BLaER1 treated with 17β-estradiol and CSF1 and Interleukin-3, amounts not matched to agents 10 nM and 100 nM (cell line): ENCODE measurements around the gene LIPA.

Source experiments
- H3K27ac ChIP-seq, 11 experiments: shearing (Covaris generic); formaldehyde crosslinking; 2 replicates each; pipeline ENCODE4 v1.8.1; 2022
- H3K27me3 ChIP-seq, 11 experiments: shearing (Covaris generic); formaldehyde crosslinking; 2 replicates each; pipeline ENCODE4 v1.8.1; 2022
- H3K36me3 ChIP-seq, 11 experiments: shearing (Covaris generic); formaldehyde crosslinking; 2 replicates each; pipeline ENCODE4 v1.8.1; 2022
- H3K4me1 ChIP-seq, 10 experiments: shearing (Covaris generic); formaldehyde crosslinking; 2 replicates each; pipeline ENCODE4 v1.8.1; 2022
- H3K4me2 ChIP-seq, 11 experiments: shearing (Covaris generic); formaldehyde crosslinking; 2 replicates each; pipeline ENCODE4 v1.8.1; 2022
- H3K4me3 ChIP-seq, 10 experiments: shearing (Covaris generic); formaldehyde crosslinking; 2 replicates each; pipeline ENCODE4 v1.8.1; 2022
- H3K9ac ChIP-seq, 11 experiments: shearing (Covaris generic); formaldehyde crosslinking; 2 replicates each; pipeline ENCODE4 v1.8.1; 2022
- H3K9me3 ChIP-seq, 11 experiments: shearing (Covaris generic); formaldehyde crosslinking; replicated peaks in 1 of 11; 2 replicates each; pipeline ENCODE4 v1.8.1; 2022
- H4K20me1 ChIP-seq, 11 experiments: shearing (Covaris generic); formaldehyde crosslinking; 2 replicates each; pipeline ENCODE4 v1.8.1; 2022
- Cebpa-rat ChIP-seq, 11 experiments: shearing (Covaris generic); IDR thresholded peaks; 2 replicates each; pipeline ENCODE4 v1.8.1; 2022

LIPA gene

DNA sequence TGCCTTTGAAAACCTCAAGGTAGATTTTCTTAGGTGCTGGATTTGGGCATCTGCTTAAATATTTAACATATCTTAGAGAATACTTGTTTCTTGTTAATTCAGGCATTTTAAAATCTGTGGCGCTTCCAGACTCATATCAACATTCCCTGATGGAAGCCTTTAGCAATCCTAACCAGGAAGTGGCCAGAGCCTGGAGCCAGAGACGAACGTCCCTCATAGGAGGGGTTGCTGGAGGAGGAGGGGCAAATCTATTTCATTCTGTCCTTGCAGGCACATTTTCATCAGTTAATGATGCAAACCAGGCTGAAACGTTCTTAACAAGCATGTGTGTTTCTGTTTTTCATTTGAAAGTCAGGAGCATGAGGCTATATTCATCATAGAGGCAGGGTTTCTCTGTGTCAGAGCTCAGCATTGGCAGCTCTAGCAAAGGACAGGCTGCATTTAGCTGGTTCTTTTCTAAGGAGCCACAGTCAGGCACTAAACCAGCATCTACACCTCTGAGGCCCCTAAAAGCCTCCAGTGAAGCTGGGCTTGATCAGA is 32.4 kb upstream of the LIPA start:
- H4K20me1 ChIP-seq, result no peaks in the 10 kb centered on the region
- peak overlapping the region in 1 of 11 experiments; percentile 9; a peak in 1 of 22 replicates for H3K9ac ChIP-seq
- no peaks in the 10 kb centered on the region for H3K36me3 ChIP-seq
- no peak overlapping the region for H3K4me3 ChIP-seq
- H3K4me1 ChIP-seq, result peaks cover 0 to 22% (median 2%) of the 10 kb centered on the region in 10 experiments; a peak in 8 of 20 replicates
- no peaks in the 10 kb centered on the region for H3K27me3 ChIP-seq
- TF ChIP-seq Cebpa-rat (IDR thresholded peaks at IDR 0.05), result no peak
- H3K4me2 ChIP-seq, result 0 out of 22 replicates have a peak overlapping the region, but pooled peaks of 2 of the 11 experiments have one; percentile 11 to 26
- H3K9me3 ChIP-seq, result peaks cover 0 to 15% (median 11%) of the 10 kb centered on the region in 11 experiments; a peak in 17 of 22 replicates
- H3K27ac ChIP-seq, result no peak overlapping the region

DNA sequence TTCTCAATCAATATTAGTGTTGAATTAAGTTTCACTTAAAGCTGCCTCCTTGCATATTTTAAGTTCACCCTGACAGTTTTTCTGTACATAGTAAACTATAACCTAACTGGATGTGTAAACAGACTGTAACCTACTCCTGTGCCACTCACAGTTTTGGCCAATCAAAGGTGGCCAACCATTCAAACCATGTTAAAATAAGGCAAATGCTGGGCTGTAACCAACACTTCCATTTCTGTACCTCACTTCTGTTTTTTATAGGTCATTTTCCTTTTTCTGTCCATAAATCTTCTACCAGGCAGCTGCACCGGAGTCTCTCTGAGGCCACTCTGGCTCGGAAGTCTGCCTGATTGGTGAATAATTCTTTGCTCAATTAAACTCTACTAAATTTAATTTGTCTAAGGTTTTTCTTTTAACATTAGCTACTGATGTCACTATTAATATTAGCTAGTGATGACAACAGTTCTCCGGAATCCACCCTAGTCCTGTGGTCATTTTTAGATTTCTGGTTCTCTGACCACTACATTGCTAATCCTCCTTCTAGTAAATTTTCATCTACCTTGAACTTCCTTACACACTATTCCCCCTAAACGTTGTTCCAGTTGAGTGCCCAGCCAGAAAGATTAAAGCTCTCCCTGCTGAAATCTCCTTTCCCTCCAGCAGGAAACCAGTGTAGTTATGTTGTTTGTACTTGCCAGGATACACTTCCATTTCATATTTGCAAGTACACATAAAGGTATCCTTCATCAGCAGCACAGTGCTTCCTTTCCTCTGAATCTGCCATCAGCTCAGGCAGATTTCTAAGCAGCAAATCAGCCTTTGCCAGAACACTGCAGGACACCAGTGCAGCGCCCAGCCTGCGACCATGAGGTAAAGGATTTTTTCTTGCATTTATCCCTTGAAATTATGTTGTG is 31.7 kb upstream of the LIPA start:
- no peak for TF ChIP-seq Cebpa-rat (IDR thresholded peaks at IDR 0.05)
- Histone ChIP-seq H3K4me3 (no peak overlapping the region), H3K27ac (no peak overlapping the region), H3K4me1 (peaks cover 0 to 25% (median 2%) of the 10 kb centered on the region in 10 experiments; a peak in 8 of 20 replicates), H3K9ac (no peak overlapping the region), H3K27me3 (no peaks in the 10 kb centered on the region), H3K36me3 (no peaks in the 10 kb centered on the region), H4K20me1 (no peaks in the 10 kb centered on the region), H3K4me2 (peak overlapping the region in 5 of 11 experiments; percentile 11 to 30 (median 16); a peak in 1 of 22 replicates), H3K9me3 (peaks cover 0 to 9% (median 6%) of the 10 kb centered on the region in 11 experiments; a peak in 16 of 22 replicates)

DNA sequence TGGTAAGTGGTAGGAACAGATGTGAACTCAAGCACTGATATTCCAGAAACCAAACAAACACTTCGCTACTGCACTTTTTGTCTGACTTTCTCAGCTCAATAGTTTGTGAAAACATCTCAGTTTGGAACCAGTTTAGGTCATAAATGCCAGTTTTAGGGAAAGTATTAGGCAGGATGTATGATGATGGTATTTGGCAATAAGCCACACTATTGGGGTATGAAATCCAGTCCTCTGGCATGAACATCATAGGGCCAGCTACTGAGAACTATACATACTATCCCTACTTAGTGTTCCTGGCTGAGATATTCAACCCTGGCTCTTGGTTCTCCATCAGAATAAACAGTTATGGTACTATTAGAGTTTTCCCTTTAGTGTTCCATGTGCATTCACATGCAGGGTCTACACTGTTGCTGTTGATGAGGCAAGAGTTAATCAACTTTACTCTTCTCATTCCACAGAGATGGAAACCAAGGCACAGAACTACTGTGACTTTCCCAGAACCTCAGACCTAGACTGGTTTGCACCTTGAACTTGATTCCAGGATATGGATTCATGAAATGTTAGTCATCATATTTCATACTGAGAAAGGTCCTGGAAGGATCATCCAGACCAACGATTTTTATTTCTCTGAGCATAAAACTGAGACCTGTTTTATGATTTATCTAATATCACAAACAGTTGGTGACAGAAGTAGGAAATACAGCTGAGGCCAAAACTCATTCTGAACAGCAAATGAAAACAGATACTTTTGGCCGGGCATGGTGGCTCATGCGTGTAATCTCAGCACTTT is 30.2 kb upstream of the LIPA start:
- Histone ChIP-seq H3K9me3 (no peaks in the 10 kb centered on the region; a peak in 1 of 22 replicates), H3K4me3 (no peak overlapping the region), H3K4me2 (no peak overlapping the region), H3K27ac (no peak overlapping the region), H3K4me1 (peaks cover 0 to 39% (median 2%) of the 10 kb centered on the region in 10 experiments; a peak in 8 of 20 replicates), H3K27me3 (no peaks in the 10 kb centered on the region), H3K36me3 (no peaks in the 10 kb centered on the region), H3K9ac (no peak overlapping the region), H4K20me1 (no peaks in the 10 kb centered on the region)
- no peak for TF ChIP-seq Cebpa-rat (IDR thresholded peaks at IDR 0.05)

DNA sequence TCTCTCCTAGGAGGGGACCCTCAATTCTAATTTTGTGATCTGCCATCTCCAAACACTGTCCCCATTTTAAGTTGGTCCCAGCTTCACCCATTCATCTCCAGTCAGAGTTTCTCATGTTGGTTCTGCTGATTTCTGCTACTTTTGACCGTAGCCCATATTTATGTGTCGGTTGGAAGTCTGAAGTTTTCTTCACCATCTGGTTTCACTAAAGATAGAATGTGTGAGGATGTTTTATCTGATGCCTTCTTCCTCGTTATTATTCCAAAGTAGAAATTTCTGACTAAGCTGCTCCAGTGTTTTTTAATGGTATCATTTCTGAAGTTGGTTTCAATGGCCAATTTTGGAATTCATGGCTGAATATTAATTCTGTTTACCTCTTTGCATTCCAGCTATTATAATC is 28.9 kb upstream of the LIPA start:
- no peaks in the 10 kb centered on the region for H3K27me3 ChIP-seq
- H3K4me1 ChIP-seq, result peaks cover 0 to 40% (median 2%) of the 10 kb centered on the region in 10 experiments; a peak in 8 of 20 replicates
- H4K20me1 ChIP-seq, result no peaks in the 10 kb centered on the region
- no peak overlapping the region for H3K4me3 ChIP-seq
- no peak overlapping the region for H3K9ac ChIP-seq
- no peaks in the 10 kb centered on the region for H3K9me3 ChIP-seq
- no peak overlapping the region for H3K27ac ChIP-seq
- no peak for TF ChIP-seq Cebpa-rat (IDR thresholded peaks at IDR 0.05)
- H3K4me2 ChIP-seq, result no peak overlapping the region
- no peaks in the 10 kb centered on the region for H3K36me3 ChIP-seq

DNA sequence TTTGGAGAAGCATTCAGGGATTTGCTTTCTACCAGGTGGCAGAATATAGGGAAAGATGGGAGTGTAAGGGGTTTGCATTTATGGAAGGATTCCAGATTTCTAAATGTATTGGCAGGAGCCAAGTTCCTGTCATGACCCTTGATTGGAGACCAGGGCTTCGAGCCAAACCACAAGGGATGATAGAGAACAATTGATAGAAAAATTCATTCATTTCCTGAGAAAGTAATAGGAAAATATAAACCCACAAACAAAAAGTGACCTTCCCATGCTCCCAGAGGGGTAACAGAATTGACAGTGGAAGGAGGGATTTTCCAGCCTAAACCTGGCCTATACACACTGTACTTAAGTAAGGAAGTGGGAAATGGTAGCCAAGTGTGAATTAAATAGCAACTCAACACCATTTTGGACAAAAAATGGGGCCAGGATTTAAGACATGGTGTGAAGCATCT is 27.9 kb upstream of the LIPA start:
- no peak overlapping the region for H3K27ac ChIP-seq
- no peaks in the 10 kb centered on the region for H3K9me3 ChIP-seq
- H3K4me2 ChIP-seq, result peak overlapping the region in 2 of 11 experiments; percentile 11 to 28; a peak in 2 of 22 replicates
- H4K20me1 ChIP-seq, result no peaks in the 10 kb centered on the region
- H3K4me3 ChIP-seq, result no peak overlapping the region
- H3K27me3 ChIP-seq, result no peaks in the 10 kb centered on the region
- TF ChIP-seq Cebpa-rat (IDR thresholded peaks at IDR 0.05), result no peak
- no peak overlapping the region for H3K9ac ChIP-seq
- peaks cover 0 to 40% (median 2%) of the 10 kb centered on the region in 10 experiments; a peak in 8 of 20 replicates for H3K4me1 ChIP-seq
- no peaks in the 10 kb centered on the region for H3K36me3 ChIP-seq

DNA sequence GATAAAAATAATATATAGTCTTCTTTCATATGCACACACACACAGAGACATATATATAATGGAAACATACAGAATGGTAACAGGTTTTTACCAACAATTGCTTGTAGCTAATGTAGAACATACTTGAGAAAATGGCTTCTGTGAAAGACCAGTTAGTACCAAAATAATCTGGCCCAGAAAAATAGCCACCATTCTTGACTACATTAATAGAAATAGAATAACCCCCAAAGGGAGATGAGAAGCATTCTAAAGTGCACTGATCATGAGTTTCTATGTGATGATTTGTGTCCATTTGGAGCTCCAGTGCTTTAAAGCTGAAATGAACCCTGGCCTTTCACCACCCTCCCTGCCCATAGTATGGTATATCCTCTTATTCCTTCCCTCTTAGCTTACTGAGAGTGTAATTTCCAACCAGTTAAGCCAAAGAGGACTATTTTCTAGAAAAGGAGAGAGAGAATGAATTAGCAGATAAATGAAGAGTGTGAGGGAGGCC is 27.4 kb upstream of the LIPA start:
- H4K20me1 ChIP-seq, result no peaks in the 10 kb centered on the region
- H3K9ac ChIP-seq, result no peak overlapping the region
- no peak for TF ChIP-seq Cebpa-rat (IDR thresholded peaks at IDR 0.05)
- no peaks in the 10 kb centered on the region for H3K9me3 ChIP-seq
- H3K27me3 ChIP-seq, result no peaks in the 10 kb centered on the region
- peak overlapping the region in 2 of 11 experiments; percentile 11 to 28; a peak in 2 of 22 replicates for H3K4me2 ChIP-seq
- H3K27ac ChIP-seq, result no peak overlapping the region
- H3K36me3 ChIP-seq, result no peaks in the 10 kb centered on the region
- no peak overlapping the region for H3K4me3 ChIP-seq
- peaks cover 0 to 38% (median 2%) of the 10 kb centered on the region in 10 experiments; a peak in 8 of 20 replicates for H3K4me1 ChIP-seq

DNA sequence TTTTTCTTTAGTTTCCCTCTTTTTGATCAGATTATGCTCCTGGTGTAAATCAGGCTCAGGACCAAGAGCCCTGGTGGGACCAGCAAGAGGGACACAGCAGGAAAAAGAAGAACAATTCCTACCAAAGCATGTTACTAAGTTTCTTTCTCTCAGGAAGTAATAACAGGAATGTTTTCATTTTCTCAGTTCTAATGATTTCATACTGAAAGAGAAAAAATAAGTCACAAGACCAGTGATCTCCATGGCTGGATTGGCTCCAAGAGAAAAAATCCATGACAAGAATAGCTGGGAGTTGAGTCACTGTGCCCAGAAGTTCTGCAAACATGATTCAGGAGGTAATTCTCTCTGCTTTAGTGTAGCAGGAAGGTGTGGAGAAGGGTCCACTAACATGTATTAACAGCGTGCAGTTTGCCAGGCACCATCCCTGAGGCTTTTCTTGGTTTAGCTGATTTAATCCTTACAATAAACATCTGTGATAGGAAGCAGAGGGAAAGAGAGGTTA is 26.5 kb upstream of the LIPA start:
- TF ChIP-seq Cebpa-rat (IDR thresholded peaks at IDR 0.05), result no peak
- Histone ChIP-seq H4K20me1 (no peaks in the 10 kb centered on the region), H3K4me2 (peak overlapping the region in 2 of 11 experiments; percentile 56 to 66; a peak in 4 of 22 replicates), H3K4me1 (peaks cover 0 to 29% (median 0%) of the 10 kb centered on the region in 10 experiments; a peak in 8 of 20 replicates), H3K36me3 (no peaks in the 10 kb centered on the region), H3K27me3 (no peaks in the 10 kb centered on the region), H3K9ac (0 out of 22 replicates have a peak overlapping the region, but pooled peaks of 1 of the 11 experiments have one; percentile 29), H3K27ac (peak overlapping the region in 1 of 11 experiments; percentile 13; a peak in 1 of 22 replicates), H3K4me3 (no peak overlapping the region), H3K9me3 (no peaks in the 10 kb centered on the region)

DNA sequence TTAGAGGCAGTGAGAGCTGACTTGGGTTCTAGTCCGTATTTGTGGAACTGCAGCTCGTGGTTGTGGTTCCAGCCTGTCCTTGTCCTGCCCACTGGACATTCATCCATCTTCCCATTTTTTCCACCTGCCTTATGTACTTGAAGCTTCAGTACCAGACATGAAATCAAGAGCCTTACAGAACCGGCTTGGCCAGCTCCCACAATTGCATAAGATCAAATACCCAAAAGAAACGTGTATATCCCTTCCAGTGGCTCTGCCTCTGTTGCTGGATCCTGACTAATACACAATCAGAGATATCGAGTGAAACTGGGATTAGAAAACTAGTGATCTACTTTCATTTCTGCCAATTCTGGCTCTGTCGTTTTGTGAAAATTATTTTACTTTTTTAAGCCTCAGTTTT is 23.8 kb upstream of the LIPA start:
- no peaks in the 10 kb centered on the region for H4K20me1 ChIP-seq
- no peak overlapping the region for H3K4me2 ChIP-seq
- H3K27ac ChIP-seq, result no peak overlapping the region
- no peaks in the 10 kb centered on the region for H3K36me3 ChIP-seq
- no peaks in the 10 kb centered on the region for H3K9me3 ChIP-seq
- no peaks in the 10 kb centered on the region for H3K27me3 ChIP-seq
- H3K4me3 ChIP-seq, result no peak overlapping the region
- H3K4me1 ChIP-seq, result peaks cover 0 to 23% (median 0%) of the 10 kb centered on the region in 10 experiments; a peak in 4 of 20 replicates
- TF ChIP-seq Cebpa-rat (IDR thresholded peaks at IDR 0.05), result no peak
- H3K9ac ChIP-seq, result no peak overlapping the region
